Measurements from ENCODE around the gene PIGX. TPM values are rescaled to one million over a fixed set of nuclear protein-coding genes. Genes with fewer than 3 reads are reported as not detected.

PIGX gene
- total and polyA plus RNA-seq, 2 experiments from 2014 or later: 13.0 to 14.5 TPM

GRCh38 chr3:196708467-196708866, 3.7 kb upstream of the PIGX start:
- no peak overlapping the region for H2AFZ ChIP-seq
- no peaks in the 10 kb centered on the region for H3K36me3 Mint-ChIP-seq (ENCODE audit: low read depth)
- H3K9me2 ChIP-seq (ENCODE audit: insufficient read depth): no peaks in the 10 kb centered on the region
- H3K9me3 Mint-ChIP-seq: no peaks in the 10 kb centered on the region
- no peaks in the 10 kb centered on the region; the same call in 1 of the 2 replicates for H3K4me1 ChIP-seq (ENCODE audit: insufficient read depth)
- H3K4me3 ChIP-seq: no peak overlapping the region
- no peak for ATAC-seq
- peaks cover 4% of the 10 kb centered on the region for H3K4me1 Mint-ChIP-seq
- no peak overlapping the region for H3K27ac Mint-ChIP-seq
- peaks cover 11% of the 10 kb centered on the region; the same call in 1 of the 2 replicates for H3F3A ChIP-seq (replicated peaks; ENCODE audit: low read depth)
- no peak overlapping the region for H3K4me3 Mint-ChIP-seq
- no peaks in the 10 kb centered on the region; the same call in 1 of the 2 replicates for H3K79me2 ChIP-seq (replicated peaks; ENCODE audit: insufficient read depth)
- H3K27me3 ChIP-seq (ENCODE audit: insufficient read depth): peaks cover 14% of the 10 kb centered on the region; the same call in 1 of the 2 replicates
- no peak for TF ChIP-seq EZH2phosphoT487 (IDR thresholded peaks at IDR 0.05; ENCODE audit: unreplicated experiment)
- TF ChIP-seq CREB1 (CRISPR knock-in tag; IDR thresholded peaks at IDR 0.05; ENCODE audit: low read depth): no peak
- no peak for TF ChIP-seq CTCF (conservative IDR thresholded peaks at IDR 0.05; ENCODE audit: low read depth in 2 of 2)
- no peak for TF ChIP-seq EZH2 (IDR thresholded peaks at IDR 0.05; ENCODE audit: low read depth, unreplicated experiment)
- no peak for TF ChIP-seq JUNB (IDR thresholded peaks at IDR 0.05; ENCODE audit: unreplicated experiment)
- TF ChIP-seq ZNF462 (CRISPR knock-in tag; IDR thresholded peaks at IDR 0.05): no peak
- TF ChIP-seq REST (IDR thresholded peaks at IDR 0.05; ENCODE audit: unreplicated experiment): no peak
- no peak for TF ChIP-seq ZNF114 (CRISPR knock-in tag; IDR thresholded peaks at IDR 0.05)
- DNase-seq (ENCODE audit: low spot score): no peak
- no peaks in the 10 kb centered on the region; the same call in 1 of the 2 replicates for H4K20me1 ChIP-seq (replicated peaks; ENCODE audit: insufficient read depth)
- no peak overlapping the region for H3K27ac ChIP-seq (ENCODE audit: low read depth)
- H3K27me3 Mint-ChIP-seq (ENCODE audit: insufficient read depth, low read depth, poor library complexity): peaks cover 8% of the 10 kb centered on the region
- H3K36me3 ChIP-seq (ENCODE audit: insufficient read depth): no peaks in the 10 kb centered on the region
- no peak overlapping the region for H3K4me2 ChIP-seq
